A549 (cell line): ENCODE measurements around the gene OR51B5.

Experiments
- BHLHE40 ChIP-seq: IDR thresholded peaks from 2 replicates; pipeline ENCODE4 v1.6.1; 2012; ENCODE audit warnings: low read depth, low read length, inconsistent platforms
- EP300 ChIP-seq, 2 experiments: fragments of >200 bp; sonication (Bioruptor Twin); formaldehyde crosslinking; IDR thresholded peaks; 2 replicates in 1 of 2; 3 replicates in 1 of 2; pipeline ENCODE4 v1.6.1; 2016 to 2017
- HDAC2 ChIP-seq: fragments of 200-600 bp; sonication (generic); IDR thresholded peaks from 2 replicates; pipeline ENCODE4 v1.6.1; 2016
- MAZ ChIP-seq: fragments of 150-350 bp; IDR thresholded peaks from 2 replicates; pipeline ENCODE4 v1.6.1; 2014; ENCODE audit warnings: antibody characterized with exemption, low read depth, low read length, borderline replicate concordance
- MYC ChIP-seq: IDR thresholded peaks from 2 replicates; pipeline ENCODE4 v1.6.1; 2012; ENCODE audit warnings: mild to moderate bottlenecking, inconsistent platforms, low read length, improper control_type of control experiment, borderline replicate concordance
- NR3C1 ChIP-seq: fragments of >200 bp; sonication (Bioruptor Twin); formaldehyde crosslinking; IDR thresholded peaks from 3 replicates; pipeline ENCODE4 v1.6.1; 2017
- POLR2A ChIP-seq: IDR thresholded peaks from 2 replicates; pipeline ENCODE4 v1.6.1; 2012; ENCODE audit warnings: mild to moderate bottlenecking, low read length
- RCOR1 ChIP-seq: fragments of 150-350 bp; IDR thresholded peaks from 2 replicates; pipeline ENCODE4 v1.6.1; 2014; ENCODE audit warnings: antibody characterized with exemption, low read length, low read depth
- TF ChIP-seq, protein P1 (sequence below): fragments of >200 bp; sonication (Bioruptor Twin); formaldehyde crosslinking; IDR thresholded peaks from 3 replicates; pipeline ENCODE4 v1.5.1; 2016
- TF ChIP-seq, protein P2 (sequence below): fragments of 200-600 bp; sonication (generic); IDR thresholded peaks from 2 replicates; pipeline ENCODE4 v1.6.1; 2016; ENCODE audit warnings: antibody characterized with exemption, mild to moderate bottlenecking, moderate library complexity
- TF ChIP-seq, protein P3 (sequence below): fragments of 450-650 bp; IDR thresholded peaks from 2 replicates; pipeline ENCODE4 v1.6.1; 2014; ENCODE audit warnings: antibody characterized with exemption

DNA sequence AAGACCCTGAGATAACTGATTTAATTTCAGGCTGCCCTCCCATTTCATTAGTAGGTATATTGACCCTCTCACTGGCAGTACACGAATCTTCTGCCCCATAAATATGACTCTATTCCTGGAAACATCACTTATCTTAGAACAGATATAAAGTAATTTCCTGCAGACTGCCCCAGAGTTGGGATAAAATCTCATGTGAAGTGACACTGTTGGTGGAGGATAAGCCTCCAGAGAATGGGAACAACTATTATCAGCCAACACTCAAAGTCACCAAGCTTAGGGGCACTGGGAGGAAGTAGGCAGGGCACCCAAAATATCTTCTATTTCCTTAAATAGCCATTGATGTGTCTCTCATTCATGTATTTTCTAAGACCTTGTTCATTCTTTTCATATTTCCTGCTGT lies 8.2 kb downstream of the OR51B5 start:
- TF ChIP-seq MAZ (no peak), POLR2A (no peak), HDAC2 (no peak), RCOR1 (no peak), EP300 (IDR thresholded peaks at IDR 0.05) (no peak), MYC (no peak), NR3C1 (no peak), BHLHE40 (no peak)
- TF ChIP-seq, protein P1, sequence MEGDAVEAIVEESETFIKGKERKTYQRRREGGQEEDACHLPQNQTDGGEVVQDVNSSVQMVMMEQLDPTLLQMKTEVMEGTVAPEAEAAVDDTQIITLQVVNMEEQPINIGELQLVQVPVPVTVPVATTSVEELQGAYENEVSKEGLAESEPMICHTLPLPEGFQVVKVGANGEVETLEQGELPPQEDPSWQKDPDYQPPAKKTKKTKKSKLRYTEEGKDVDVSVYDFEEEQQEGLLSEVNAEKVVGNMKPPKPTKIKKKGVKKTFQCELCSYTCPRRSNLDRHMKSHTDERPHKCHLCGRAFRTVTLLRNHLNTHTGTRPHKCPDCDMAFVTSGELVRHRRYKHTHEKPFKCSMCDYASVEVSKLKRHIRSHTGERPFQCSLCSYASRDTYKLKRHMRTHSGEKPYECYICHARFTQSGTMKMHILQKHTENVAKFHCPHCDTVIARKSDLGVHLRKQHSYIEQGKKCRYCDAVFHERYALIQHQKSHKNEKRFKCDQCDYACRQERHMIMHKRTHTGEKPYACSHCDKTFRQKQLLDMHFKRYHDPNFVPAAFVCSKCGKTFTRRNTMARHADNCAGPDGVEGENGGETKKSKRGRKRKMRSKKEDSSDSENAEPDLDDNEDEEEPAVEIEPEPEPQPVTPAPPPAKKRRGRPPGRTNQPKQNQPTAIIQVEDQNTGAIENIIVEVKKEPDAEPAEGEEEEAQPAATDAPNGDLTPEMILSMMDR: no peak
- TF ChIP-seq, protein P2, sequence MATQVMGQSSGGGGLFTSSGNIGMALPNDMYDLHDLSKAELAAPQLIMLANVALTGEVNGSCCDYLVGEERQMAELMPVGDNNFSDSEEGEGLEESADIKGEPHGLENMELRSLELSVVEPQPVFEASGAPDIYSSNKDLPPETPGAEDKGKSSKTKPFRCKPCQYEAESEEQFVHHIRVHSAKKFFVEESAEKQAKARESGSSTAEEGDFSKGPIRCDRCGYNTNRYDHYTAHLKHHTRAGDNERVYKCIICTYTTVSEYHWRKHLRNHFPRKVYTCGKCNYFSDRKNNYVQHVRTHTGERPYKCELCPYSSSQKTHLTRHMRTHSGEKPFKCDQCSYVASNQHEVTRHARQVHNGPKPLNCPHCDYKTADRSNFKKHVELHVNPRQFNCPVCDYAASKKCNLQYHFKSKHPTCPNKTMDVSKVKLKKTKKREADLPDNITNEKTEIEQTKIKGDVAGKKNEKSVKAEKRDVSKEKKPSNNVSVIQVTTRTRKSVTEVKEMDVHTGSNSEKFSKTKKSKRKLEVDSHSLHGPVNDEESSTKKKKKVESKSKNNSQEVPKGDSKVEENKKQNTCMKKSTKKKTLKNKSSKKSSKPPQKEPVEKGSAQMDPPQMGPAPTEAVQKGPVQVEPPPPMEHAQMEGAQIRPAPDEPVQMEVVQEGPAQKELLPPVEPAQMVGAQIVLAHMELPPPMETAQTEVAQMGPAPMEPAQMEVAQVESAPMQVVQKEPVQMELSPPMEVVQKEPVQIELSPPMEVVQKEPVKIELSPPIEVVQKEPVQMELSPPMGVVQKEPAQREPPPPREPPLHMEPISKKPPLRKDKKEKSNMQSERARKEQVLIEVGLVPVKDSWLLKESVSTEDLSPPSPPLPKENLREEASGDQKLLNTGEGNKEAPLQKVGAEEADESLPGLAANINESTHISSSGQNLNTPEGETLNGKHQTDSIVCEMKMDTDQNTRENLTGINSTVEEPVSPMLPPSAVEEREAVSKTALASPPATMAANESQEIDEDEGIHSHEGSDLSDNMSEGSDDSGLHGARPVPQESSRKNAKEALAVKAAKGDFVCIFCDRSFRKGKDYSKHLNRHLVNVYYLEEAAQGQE: no peak
- TF ChIP-seq, protein P3, sequence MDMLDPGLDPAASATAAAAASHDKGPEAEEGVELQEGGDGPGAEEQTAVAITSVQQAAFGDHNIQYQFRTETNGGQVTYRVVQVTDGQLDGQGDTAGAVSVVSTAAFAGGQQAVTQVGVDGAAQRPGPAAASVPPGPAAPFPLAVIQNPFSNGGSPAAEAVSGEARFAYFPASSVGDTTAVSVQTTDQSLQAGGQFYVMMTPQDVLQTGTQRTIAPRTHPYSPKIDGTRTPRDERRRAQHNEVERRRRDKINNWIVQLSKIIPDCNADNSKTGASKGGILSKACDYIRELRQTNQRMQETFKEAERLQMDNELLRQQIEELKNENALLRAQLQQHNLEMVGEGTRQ: no peak
